Stimulated activated naive B cell treated with anti-CD40 and anti-IgM and Interleukin-4, amounts not matched to agents 10 μg/mL and 1 μg/mL and 100 μg/mL, for 72 hours (primary cell): Measurements from ENCODE around the gene EPHA3.

Experiments used
- ATAC-seq, 2 donors: fragments of 150-1000 bp; cut with Tn5 transposase; replicated peaks; 2 replicates each; pipeline ENCODE4 v1.10.0; 2021; ENCODE audit warnings: moderate library complexity in 1 of 2
- DNase-seq: peaks from one replicate; pipeline ENCODE4 v3.0.0; 2021
- H3K27ac Mint-ChIP-seq: one replicate; pipeline ENCODE4 v1.8.0; 2022; ENCODE audit warnings: mild to moderate bottlenecking, mixed read lengths
- H3K27me3 Mint-ChIP-seq, 2 donors: one replicate each; pipeline ENCODE4 v1.8.0; 2022; ENCODE audit warnings: mixed read lengths in 2 of 2
- H3K36me3 Mint-ChIP-seq, 2 donors: one replicate each; pipeline ENCODE4 v1.8.0; 2022; ENCODE audit warnings: mixed read lengths in 2 of 2, mild to moderate bottlenecking in 1 of 2
- H3K4me1 Mint-ChIP-seq, 2 donors: one replicate each; pipeline ENCODE4 v1.8.0; 2022; ENCODE audit warnings: mixed read lengths in 2 of 2, mild to moderate bottlenecking in 1 of 2
- H3K4me3 Mint-ChIP-seq, 2 donors: one replicate each; pipeline ENCODE4 v1.8.0; 2022; ENCODE audit warnings: mild to moderate bottlenecking in 2 of 2, mixed read lengths in 2 of 2, moderate library complexity in 1 of 2
- H3K9me3 Mint-ChIP-seq, 2 donors: one replicate each; pipeline ENCODE4 v1.8.0; 2022; ENCODE audit warnings: mixed read lengths in 2 of 2, mild to moderate bottlenecking in 1 of 2

EPHA3 gene

DNA sequence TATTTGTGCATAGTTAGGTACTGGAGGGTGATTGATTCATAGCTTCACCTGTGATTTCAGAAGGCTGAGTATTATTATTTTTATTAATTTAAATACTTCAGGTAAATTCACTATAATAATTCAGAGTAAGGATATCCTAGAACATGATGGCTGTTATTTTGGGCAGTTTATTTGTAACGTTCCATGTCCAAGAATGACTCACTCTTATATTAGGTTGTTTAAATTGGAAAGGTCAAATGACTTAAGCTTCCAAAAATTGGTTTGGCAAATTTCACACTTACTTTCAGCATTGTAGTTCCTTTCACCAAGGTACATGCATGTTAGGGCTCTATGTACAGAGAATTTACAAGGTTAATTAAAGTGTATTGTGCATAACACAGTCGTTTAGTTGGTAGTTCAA lies 120.2 kb downstream of the EPHA3 start:
- H3K27ac Mint-ChIP-seq, result no peak overlapping the region
- no peaks in the 10 kb centered on the region for H3K9me3 Mint-ChIP-seq
- DNase-seq (no peak), ATAC-seq (no peak)
- no peaks in the 10 kb centered on the region for H3K36me3 Mint-ChIP-seq
- no peaks in the 10 kb centered on the region for H3K4me1 Mint-ChIP-seq
- no peaks in the 10 kb centered on the region for H3K27me3 Mint-ChIP-seq
- no peak overlapping the region for H3K4me3 Mint-ChIP-seq

DNA sequence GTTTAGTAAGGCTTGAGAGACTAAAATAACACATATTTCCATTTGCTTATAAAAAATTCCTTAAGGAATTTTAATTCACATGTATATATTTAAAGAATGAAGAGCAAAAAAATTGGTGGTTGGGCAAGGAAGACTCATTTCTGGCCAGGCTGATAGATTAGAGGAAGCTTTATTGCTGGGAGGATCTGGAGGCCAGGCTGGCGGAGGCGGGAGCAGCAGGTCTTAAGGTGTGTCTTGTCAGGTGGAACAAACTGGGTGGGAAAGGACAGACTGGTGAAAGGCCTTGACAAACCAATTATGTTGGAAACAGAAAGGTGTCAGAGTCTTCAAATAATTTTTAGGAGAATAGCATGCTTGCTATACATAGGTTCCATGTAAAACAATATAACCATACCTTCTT lies 124.7 kb downstream of the EPHA3 start:
- Mint-ChIP-seq H3K27me3 (no peaks in the 10 kb centered on the region), H3K4me1 (no peaks in the 10 kb centered on the region), H3K36me3 (no peaks in the 10 kb centered on the region), H3K9me3 (no peaks in the 10 kb centered on the region), H3K4me3 (no peak overlapping the region), H3K27ac (no peak overlapping the region)
- DNase-seq, result no peak
- no peak for ATAC-seq

DNA sequence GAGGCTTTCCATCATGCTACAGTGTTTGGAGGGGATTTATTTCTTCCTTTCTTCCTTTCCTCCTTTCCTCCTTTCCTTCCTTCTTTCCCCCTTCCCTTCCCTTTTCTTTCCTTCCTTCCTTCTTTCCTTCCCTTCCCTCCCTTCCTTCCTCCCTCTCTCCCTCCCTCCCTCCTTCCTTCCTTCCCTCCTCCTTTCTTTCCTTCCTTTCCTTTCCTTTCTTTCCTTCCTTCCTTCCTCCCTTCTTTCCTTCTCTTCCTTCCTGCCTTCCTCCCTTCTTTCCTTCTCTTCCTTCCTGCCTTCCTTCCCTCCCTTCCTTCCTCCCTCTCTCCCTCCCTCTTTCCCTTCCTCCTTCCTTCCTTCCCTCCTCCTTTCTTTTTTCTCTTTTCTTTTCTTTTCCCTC lies 127.2 kb downstream of the EPHA3 start:
- Mint-ChIP-seq H3K4me1 (no peaks in the 10 kb centered on the region), H3K9me3 (no peaks in the 10 kb centered on the region), H3K4me3 (no peak overlapping the region), H3K36me3 (no peaks in the 10 kb centered on the region), H3K27ac (no peak overlapping the region), H3K27me3 (no peaks in the 10 kb centered on the region)
- DNase-seq (no peak), ATAC-seq (no peak)

DNA sequence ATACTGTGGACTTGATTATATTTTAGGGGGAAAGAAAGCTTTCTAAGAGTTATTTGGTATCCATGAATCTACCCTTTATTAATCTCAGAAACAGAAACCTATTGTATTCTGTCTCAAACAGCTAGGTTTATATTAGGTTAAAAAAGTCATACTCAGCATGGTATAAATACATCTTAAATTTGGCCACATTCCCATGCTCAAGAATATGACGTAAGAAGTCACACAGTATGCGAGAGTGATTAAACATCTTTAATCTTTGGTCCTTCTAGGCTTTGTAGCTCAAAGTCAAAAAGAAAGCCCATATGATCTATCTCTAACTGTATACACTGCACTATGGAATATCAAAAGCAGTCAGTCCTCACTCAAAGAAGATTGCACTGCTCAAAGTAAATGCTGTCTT lies 131.4 kb downstream of the EPHA3 start:
- Mint-ChIP-seq H3K27ac (no peak overlapping the region), H3K4me3 (no peak overlapping the region), H3K27me3 (no peaks in the 10 kb centered on the region), H3K4me1 (no peaks in the 10 kb centered on the region), H3K9me3 (no peaks in the 10 kb centered on the region), H3K36me3 (no peaks in the 10 kb centered on the region)
- no peak for DNase-seq
- ATAC-seq, result no peak

GRCh38 chr3:89239774-89240173 lies 132.4 kb downstream of the EPHA3 start:
- H3K4me3 Mint-ChIP-seq, result no peak overlapping the region
- H3K27ac Mint-ChIP-seq, result no peak overlapping the region
- no peaks in the 10 kb centered on the region for H3K9me3 Mint-ChIP-seq
- H3K36me3 Mint-ChIP-seq, result no peaks in the 10 kb centered on the region
- DNase-seq (no peak), ATAC-seq (no peak)
- H3K27me3 Mint-ChIP-seq, result no peaks in the 10 kb centered on the region
- no peaks in the 10 kb centered on the region for H3K4me1 Mint-ChIP-seq

DNA sequence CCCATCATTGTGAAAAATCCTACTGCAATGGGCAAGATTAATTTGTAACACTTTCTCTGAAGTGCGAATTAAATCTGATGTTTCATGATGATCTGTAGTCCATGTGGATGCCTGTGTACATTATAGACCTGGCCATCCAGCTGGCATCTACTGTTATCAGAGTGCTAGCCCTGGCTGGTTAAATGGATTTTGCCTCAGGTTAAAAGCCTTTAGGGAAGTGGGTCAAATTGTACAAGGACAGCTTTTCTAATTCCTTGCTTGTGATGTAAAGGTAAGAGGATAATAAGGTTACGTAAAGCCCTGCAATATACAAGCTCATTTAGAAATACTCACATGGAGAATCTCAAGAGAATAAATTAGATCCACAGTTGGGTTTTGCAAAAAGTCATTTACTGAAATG lies 138.2 kb downstream of the EPHA3 start:
- DNase-seq (no peak), ATAC-seq (no peak)
- Mint-ChIP-seq H3K27me3 (no peaks in the 10 kb centered on the region), H3K4me3 (no peak overlapping the region), H3K36me3 (no peaks in the 10 kb centered on the region), H3K4me1 (no peaks in the 10 kb centered on the region), H3K27ac (no peak overlapping the region), H3K9me3 (no peaks in the 10 kb centered on the region)

DNA sequence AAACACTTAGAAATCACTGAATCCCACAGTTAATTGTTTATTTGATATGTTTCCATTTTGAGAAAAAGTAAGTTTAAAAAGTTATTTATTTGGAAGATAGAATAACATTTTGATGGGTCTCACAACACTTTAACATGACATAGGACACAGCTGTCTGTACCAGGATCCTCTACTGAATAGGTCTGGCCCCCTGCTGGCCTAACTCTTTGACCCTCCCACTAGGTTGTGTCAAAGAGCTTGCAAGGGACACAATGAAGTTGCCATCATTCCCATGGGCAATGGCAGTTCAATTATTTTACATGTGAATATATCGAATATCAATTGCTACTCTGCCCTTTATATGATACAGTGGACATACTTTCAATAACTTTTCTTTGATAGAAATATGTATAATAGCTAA lies 138.9 kb downstream of the EPHA3 start:
- no peak overlapping the region for H3K4me3 Mint-ChIP-seq
- peak in 1 of 2 donors; percentile 47 for ATAC-seq
- no peaks in the 10 kb centered on the region for H3K4me1 Mint-ChIP-seq
- no peak for DNase-seq
- no peaks in the 10 kb centered on the region for H3K27me3 Mint-ChIP-seq
- no peaks in the 10 kb centered on the region for H3K9me3 Mint-ChIP-seq
- H3K36me3 Mint-ChIP-seq, result no peaks in the 10 kb centered on the region
- no peak overlapping the region for H3K27ac Mint-ChIP-seq

DNA sequence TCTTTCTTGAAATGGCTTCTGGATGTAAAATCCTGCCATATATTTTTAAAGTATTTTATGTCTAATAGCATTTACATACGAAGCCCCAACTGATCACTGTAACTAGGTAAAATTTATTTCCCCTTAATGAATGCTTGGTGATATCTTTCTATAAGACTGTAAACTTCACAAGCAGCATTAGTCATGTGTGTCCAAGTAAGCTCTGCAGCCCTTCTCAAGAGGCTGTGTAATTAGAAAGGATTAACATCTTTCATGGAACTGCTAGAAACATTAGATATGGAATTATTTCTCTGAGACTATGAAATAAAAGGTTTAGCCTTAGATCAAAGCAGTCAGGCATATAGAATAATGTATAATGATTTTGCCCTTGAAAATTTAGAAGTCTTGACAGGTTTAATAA lies 143.3 kb downstream of the EPHA3 start:
- Mint-ChIP-seq H3K27me3 (no peaks in the 10 kb centered on the region), H3K4me1 (no peaks in the 10 kb centered on the region), H3K27ac (no peak overlapping the region), H3K9me3 (no peaks in the 10 kb centered on the region), H3K4me3 (no peak overlapping the region), H3K36me3 (no peaks in the 10 kb centered on the region)
- DNase-seq (no peak), ATAC-seq (no peak)

- ATAC-seq, result no peak
- no peak overlapping the region for H3K27ac Mint-ChIP-seq
- no peaks in the 10 kb centered on the region for H3K27me3 Mint-ChIP-seq
- no peak overlapping the region for H3K4me3 Mint-ChIP-seq
- H3K4me1 Mint-ChIP-seq, result no peaks in the 10 kb centered on the region
- DNase-seq, result no peak
- H3K9me3 Mint-ChIP-seq, result peaks cover 0 to under 1% of the 10 kb centered on the region in 2 donors
- H3K36me3 Mint-ChIP-seq, result no peaks in the 10 kb centered on the region
Measured at GRCh38 chr3:89252016-89252415, 144.6 kb downstream of the EPHA3 start.

DNA sequence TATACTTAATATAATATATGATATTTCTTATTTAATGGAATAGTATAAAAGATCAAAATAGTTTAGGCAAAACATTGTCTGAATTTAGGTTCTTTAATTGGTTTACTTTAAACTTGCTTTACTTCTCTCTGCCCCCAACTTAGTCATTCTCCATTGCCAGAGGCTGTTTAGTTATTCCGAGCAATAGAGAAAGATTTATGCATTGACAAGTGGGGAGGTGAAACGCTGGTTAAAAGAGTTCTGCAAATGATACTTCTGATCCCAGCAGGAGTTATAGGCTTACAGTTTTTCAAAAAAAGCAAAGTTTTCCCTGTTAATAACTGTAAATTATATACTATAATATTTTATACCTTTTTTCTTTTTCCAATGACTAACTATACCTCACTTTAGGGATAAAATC lies 145.4 kb downstream of the EPHA3 start:
- no peak for ATAC-seq
- H3K4me1 Mint-ChIP-seq, result no peaks in the 10 kb centered on the region
- H3K9me3 Mint-ChIP-seq, result peaks cover 0 to 4% of the 10 kb centered on the region in 2 donors
- H3K27me3 Mint-ChIP-seq, result no peaks in the 10 kb centered on the region
- H3K36me3 Mint-ChIP-seq, result no peaks in the 10 kb centered on the region
- H3K27ac Mint-ChIP-seq, result no peak overlapping the region
- H3K4me3 Mint-ChIP-seq, result no peak overlapping the region
- DNase-seq, result no peak

- Mint-ChIP-seq H3K27me3 (no peaks in the 10 kb centered on the region), H3K4me3 (no peak overlapping the region), H3K36me3 (no peaks in the 10 kb centered on the region), H3K4me1 (no peaks in the 10 kb centered on the region), H3K27ac (no peak overlapping the region), H3K9me3 (peaks cover 0 to 4% of the 10 kb centered on the region in 2 donors)
- DNase-seq, result no peak
- ATAC-seq, result no peak
Measured at GRCh38 chr3:89256395-89256794, 149.0 kb downstream of the EPHA3 start.

DNA sequence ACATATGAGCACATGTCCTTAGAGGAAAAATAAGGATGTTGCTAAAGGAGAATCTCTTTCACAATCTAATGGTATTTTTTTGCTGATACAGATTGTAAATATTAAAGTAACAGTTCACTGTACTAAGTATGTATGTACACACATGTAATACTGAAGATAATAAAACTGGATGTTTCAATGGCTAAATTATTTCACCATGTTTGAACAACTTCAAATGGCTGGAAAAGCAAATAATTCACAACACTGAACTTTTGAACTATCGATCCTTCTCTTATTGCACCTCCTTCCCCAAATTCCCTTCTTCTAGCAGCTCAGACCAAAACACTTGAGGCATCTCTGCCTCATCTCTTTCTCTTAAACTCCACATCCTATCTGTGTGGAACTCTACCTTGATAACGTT lies 149.5 kb downstream of the EPHA3 start:
- ATAC-seq, result no peak
- Mint-ChIP-seq H3K36me3 (no peaks in the 10 kb centered on the region), H3K4me1 (no peaks in the 10 kb centered on the region), H3K27ac (no peak overlapping the region), H3K27me3 (no peaks in the 10 kb centered on the region), H3K4me3 (no peak overlapping the region), H3K9me3 (peaks cover 0 to 4% of the 10 kb centered on the region in 2 donors)
- DNase-seq, result no peak

DNA sequence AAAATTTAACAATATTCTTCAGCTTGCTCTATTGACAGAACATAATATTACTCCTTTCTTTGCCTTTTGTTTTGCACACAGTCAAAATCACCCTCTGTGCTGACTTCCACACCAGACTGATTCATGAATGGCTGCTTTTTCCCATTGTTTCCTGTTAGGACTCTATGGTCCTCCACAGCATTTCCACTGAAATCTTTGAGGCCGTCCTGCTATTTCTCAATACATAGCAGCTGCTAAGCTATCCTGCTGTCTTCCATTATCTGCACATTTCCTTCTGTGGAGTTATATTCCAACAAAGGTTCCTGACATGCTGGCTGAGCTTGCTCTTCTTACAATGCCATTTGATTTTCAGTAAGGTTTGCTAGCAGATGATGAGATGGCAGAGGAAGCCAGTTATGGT lies 153.3 kb downstream of the EPHA3 start:
- Mint-ChIP-seq H3K4me3 (no peak overlapping the region), H3K4me1 (no peaks in the 10 kb centered on the region)
- no peak for ATAC-seq

GRCh38 chr3:89261673-89262072 lies 154.3 kb downstream of the EPHA3 start:
- no peaks in the 10 kb centered on the region for H3K4me1 Mint-ChIP-seq
- no peak overlapping the region for H3K4me3 Mint-ChIP-seq
- peaks cover 0 to 4% of the 10 kb centered on the region in 2 donors for H3K9me3 Mint-ChIP-seq
- no peak overlapping the region for H3K27ac Mint-ChIP-seq
- H3K36me3 Mint-ChIP-seq, result no peaks in the 10 kb centered on the region
- H3K27me3 Mint-ChIP-seq, result no peaks in the 10 kb centered on the region
- DNase-seq, result no peak
- ATAC-seq, result no peak

More for the DNA sequence above, 153.3 kb downstream of the EPHA3 start:
- no peaks in the 10 kb centered on the region for H3K27me3 Mint-ChIP-seq
- H3K27ac Mint-ChIP-seq, result no peak overlapping the region
- H3K9me3 Mint-ChIP-seq, result peaks cover 0 to 4% of the 10 kb centered on the region in 2 donors
- no peak for DNase-seq
- no peaks in the 10 kb centered on the region for H3K36me3 Mint-ChIP-seq

- Mint-ChIP-seq H3K9me3 (no peaks in the 10 kb centered on the region), H3K27me3 (no peaks in the 10 kb centered on the region), H3K36me3 (no peaks in the 10 kb centered on the region), H3K4me3 (no peak overlapping the region), H3K4me1 (no peaks in the 10 kb centered on the region), H3K27ac (no peak overlapping the region)
- ATAC-seq, result no peak
- no peak for DNase-seq
Measured at GRCh38 chr3:89262309-89262929, 155.0 kb downstream of the EPHA3 start.

DNA sequence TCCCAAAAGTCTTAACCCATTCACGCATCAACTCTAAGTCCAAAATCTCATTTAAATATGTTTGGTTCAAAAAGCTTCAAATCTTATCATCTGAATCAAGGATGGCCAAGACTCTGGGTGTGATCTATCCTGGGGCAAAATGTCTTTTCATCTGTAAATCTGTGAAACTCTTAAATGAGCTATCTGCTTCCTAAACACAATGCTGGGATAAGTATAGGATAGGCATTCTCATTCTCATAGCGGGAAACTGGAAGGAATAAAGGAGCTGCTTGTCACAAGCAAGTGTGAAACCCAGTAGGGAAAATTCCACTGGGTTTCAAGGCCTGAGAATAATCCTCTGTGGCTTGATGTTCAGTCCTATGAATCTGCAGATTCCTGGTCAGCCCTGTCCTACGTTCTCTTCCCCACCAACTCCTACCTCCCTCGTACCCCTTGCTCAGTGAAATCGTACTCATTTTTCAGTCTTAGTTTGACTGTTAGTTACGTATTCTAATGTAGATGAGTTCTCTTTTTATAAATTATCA lies 156.7 kb downstream of the EPHA3 start:
- Mint-ChIP-seq H3K27ac (no peak overlapping the region), H3K9me3 (no peaks in the 10 kb centered on the region), H3K4me1 (no peaks in the 10 kb centered on the region), H3K36me3 (no peaks in the 10 kb centered on the region), H3K27me3 (no peaks in the 10 kb centered on the region), H3K4me3 (no peak overlapping the region)
- ATAC-seq (no peak), DNase-seq (no peak)
